ENCODE results near the gene EYS. TPM values are rescaled to one million over a fixed set of nuclear protein-coding genes. Genes with fewer than 3 reads are reported as not detected.

EYS gene
- total RNA-seq, 6 experiments from 2014 or later: 0.18 TPM; not detected in 5

GRCh38 chr6:65468307-65468706 is 238.7 kb downstream of the EYS start:
- TF ChIP-seq, protein P1, sequence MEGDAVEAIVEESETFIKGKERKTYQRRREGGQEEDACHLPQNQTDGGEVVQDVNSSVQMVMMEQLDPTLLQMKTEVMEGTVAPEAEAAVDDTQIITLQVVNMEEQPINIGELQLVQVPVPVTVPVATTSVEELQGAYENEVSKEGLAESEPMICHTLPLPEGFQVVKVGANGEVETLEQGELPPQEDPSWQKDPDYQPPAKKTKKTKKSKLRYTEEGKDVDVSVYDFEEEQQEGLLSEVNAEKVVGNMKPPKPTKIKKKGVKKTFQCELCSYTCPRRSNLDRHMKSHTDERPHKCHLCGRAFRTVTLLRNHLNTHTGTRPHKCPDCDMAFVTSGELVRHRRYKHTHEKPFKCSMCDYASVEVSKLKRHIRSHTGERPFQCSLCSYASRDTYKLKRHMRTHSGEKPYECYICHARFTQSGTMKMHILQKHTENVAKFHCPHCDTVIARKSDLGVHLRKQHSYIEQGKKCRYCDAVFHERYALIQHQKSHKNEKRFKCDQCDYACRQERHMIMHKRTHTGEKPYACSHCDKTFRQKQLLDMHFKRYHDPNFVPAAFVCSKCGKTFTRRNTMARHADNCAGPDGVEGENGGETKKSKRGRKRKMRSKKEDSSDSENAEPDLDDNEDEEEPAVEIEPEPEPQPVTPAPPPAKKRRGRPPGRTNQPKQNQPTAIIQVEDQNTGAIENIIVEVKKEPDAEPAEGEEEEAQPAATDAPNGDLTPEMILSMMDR (IDR thresholded peaks at IDR 0.05): no peak
- H3K4me3 Mint-ChIP-seq: no peak overlapping the region
- no peak for DNase-seq
- no peaks in the 10 kb centered on the region for H3K4me1 Mint-ChIP-seq (ENCODE audit: low read depth)
- peaks cover 20% of the 10 kb centered on the region for H3K9me3 Mint-ChIP-seq
- no peak overlapping the region for H3K27ac Mint-ChIP-seq
- no peaks in the 10 kb centered on the region for H3K36me3 Mint-ChIP-seq (ENCODE audit: low read depth)
- no peaks in the 10 kb centered on the region for H3K27me3 Mint-ChIP-seq (ENCODE audit: insufficient read depth)

DNA sequence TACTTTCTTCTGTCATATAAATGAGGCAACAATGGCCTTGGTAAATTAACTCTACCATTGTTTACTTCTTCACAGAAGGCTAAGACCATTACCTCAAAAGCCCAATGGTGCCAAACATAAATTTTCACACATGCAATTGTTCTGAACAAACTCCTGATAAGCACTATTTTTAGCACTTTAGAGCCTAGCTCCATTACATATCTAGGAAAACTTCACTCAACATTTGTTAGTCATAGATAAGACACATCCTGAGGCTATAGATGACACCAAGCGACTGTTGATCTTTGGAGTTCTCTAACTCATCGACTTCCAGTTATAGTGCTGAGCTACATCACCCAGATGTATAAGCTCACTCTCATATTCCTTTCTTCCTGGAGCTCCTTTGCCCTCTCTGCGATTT is 245.9 kb downstream of the EYS start:
- H3K27ac Mint-ChIP-seq: no peak overlapping the region
- H3K36me3 Mint-ChIP-seq (ENCODE audit: low read depth): no peaks in the 10 kb centered on the region; the same call in 1 of the 2 replicates
- H3K27me3 Mint-ChIP-seq (ENCODE audit: insufficient read depth): no peaks in the 10 kb centered on the region; the same call in 1 of the 2 replicates

GRCh38 chr6:65452333-65452732 is 254.7 kb downstream of the EYS start:
- DNase-seq: no peak
- TF ChIP-seq, protein P1 (IDR thresholded peaks at IDR 0.05): no peak
- H3K36me3 Mint-ChIP-seq (ENCODE audit: low read depth): peaks cover 3% of the 10 kb centered on the region; the same call in 1 of the 2 replicates
- H3K4me3 Mint-ChIP-seq: no peak overlapping the region
- no peaks in the 10 kb centered on the region for H3K27me3 Mint-ChIP-seq (ENCODE audit: insufficient read depth)
- H3K4me1 Mint-ChIP-seq (ENCODE audit: low read depth): no peaks in the 10 kb centered on the region
- no peak overlapping the region for H3K27ac Mint-ChIP-seq
- H3K9me3 Mint-ChIP-seq: peaks cover 29% of the 10 kb centered on the region

More for the DNA sequence above, 245.9 kb downstream of the EYS start:
- Mint-ChIP-seq H3K9me3 (peaks cover 27% of the 10 kb centered on the region), H3K4me3 (no peak overlapping the region), H3K4me1 (ENCODE audit: low read depth) (no peaks in the 10 kb centered on the region)
- TF ChIP-seq, protein P1 (IDR thresholded peaks at IDR 0.05): no peak
- no peak for DNase-seq

DNA sequence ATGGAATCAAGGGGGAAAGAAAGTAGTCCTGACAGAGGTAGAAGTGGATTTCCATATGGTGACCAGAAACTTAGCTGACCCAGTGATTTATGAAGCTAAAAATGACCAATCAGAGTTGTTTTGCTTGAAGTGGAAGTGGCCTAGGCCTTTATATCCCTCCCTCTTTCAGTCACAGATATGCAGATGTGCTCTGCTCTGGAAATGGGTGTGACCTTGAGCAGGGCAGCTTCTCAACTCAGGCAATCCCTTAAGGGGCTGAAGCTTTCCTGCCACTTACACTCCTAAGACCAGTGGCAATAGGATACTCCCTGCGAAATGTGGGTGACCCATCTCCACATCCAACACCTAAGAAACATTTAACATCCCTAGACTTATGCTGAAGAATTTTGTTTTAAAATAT is 256.6 kb downstream of the EYS start:
- no peak overlapping the region for H3K4me3 Mint-ChIP-seq
- TF ChIP-seq, protein P1 (IDR thresholded peaks at IDR 0.05): no peak
- H3K4me1 Mint-ChIP-seq (ENCODE audit: low read depth): no peaks in the 10 kb centered on the region

GRCh38 chr6:65449926-65450325 is 257.1 kb downstream of the EYS start:
- TF ChIP-seq, protein P1 (IDR thresholded peaks at IDR 0.05): no peak
- no peak overlapping the region for H3K4me3 Mint-ChIP-seq
- H3K9me3 Mint-ChIP-seq: peaks cover 24% of the 10 kb centered on the region
- H3K4me1 Mint-ChIP-seq (ENCODE audit: low read depth): no peaks in the 10 kb centered on the region
- peaks cover 3% of the 10 kb centered on the region; the same call in 1 of the 2 replicates for H3K36me3 Mint-ChIP-seq (ENCODE audit: low read depth)
- H3K27me3 Mint-ChIP-seq (ENCODE audit: insufficient read depth): no peaks in the 10 kb centered on the region
- H3K27ac Mint-ChIP-seq: no peak overlapping the region
- DNase-seq: no peak

More for the DNA sequence above, 256.6 kb downstream of the EYS start:
- Mint-ChIP-seq H3K27ac (no peak overlapping the region), H3K27me3 (ENCODE audit: insufficient read depth) (no peaks in the 10 kb centered on the region), H3K36me3 (ENCODE audit: low read depth) (peaks cover 3% of the 10 kb centered on the region; the same call in 1 of the 2 replicates), H3K9me3 (peaks cover 24% of the 10 kb centered on the region)
- DNase-seq: no peak

- H3K27me3 Mint-ChIP-seq (ENCODE audit: insufficient read depth): no peaks in the 10 kb centered on the region
- peaks cover 3% of the 10 kb centered on the region; the same call in 1 of the 2 replicates for H3K36me3 Mint-ChIP-seq (ENCODE audit: low read depth)
- DNase-seq: no peak
- H3K4me3 Mint-ChIP-seq: no peak overlapping the region
- H3K27ac Mint-ChIP-seq: no peak overlapping the region
- H3K4me1 Mint-ChIP-seq (ENCODE audit: low read depth): no peaks in the 10 kb centered on the region
- TF ChIP-seq, protein P1 (IDR thresholded peaks at IDR 0.05): no peak
- peaks cover 24% of the 10 kb centered on the region for H3K9me3 Mint-ChIP-seq
These were observed 258.2 kb downstream of the EYS start for GRCh38 chr6:65448866-65449265.

All from HFFc6 (cell line).